ENCODE data around the gene GRWD1. TPM values are rescaled to one million over a fixed set of nuclear protein-coding genes. Genes with fewer than 3 reads are reported as not detected.
A peak's percentile ranks its signal among the peaks of the same experiment; 100 is the strongest.

Gene GRWD1
- total and polyA plus RNA-seq, 2 of the 8 experiments (the other 6 are each of a cell fraction or from before 2014, with no cell fraction given), result 36.9 to 61.9 TPM

- TF ChIP-seq TBP (IDR thresholded peaks at IDR 0.05; ENCODE audit: low read depth, low read length), result peak; percentile 17
- TF ChIP-seq SIX5 (IDR thresholded peaks at IDR 0.05; ENCODE audit: low read depth, low read length), result peak; percentile 69
- no peak for TF ChIP-seq HDAC2 (IDR thresholded peaks at IDR 0.05; ENCODE audit: borderline replicate concordance in 1 of 2, low read depth in 2 of 2, low read length in 2 of 2)
Measured at GRCh38 chr19:48400018-48400742, 45.6 kb upstream of the GRWD1 start (continued).
